ENCODE results near the gene SPARCL1. TPM values are rescaled to one million over a fixed set of nuclear protein-coding genes. Genes with fewer than 3 reads are reported as not detected.
"Not testable (repeated sequence)": the region's sequence is repeated elsewhere in the genome, so short reads cannot be mapped to it uniquely, and the experiment has no call there.

Gene SPARCL1
- polyA plus RNA-seq, 2 of the 4 experiments (the other 2 are of a cell fraction): not detected

DNA sequence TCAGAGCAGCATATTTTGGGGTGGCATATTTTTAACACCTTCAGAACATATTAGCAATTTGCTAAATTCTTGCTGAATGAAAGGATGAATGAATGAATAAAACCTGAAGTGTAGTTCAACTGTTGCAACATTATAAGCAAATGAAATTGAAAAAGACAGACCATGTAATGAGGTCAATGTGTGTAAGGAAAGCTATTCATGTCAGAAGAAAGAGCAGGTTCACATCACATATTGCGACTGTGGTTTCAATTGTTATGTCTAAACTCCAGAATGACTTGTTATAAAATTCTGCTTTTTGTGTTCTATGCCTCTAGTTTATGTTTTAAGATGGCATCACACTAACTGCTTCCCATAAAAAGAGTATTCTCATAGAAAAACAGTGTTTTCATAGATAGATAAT lies 46.2 kb upstream of the SPARCL1 start:
- 97% methylated on average over 1 of the region's 1 CpG for WGBS (ENCODE audit: missing lambda C conversion rate)
- Histone ChIP-seq H3K4me3 (no peak overlapping the region), H3K9me3 (no peaks in the 10 kb centered on the region), H3K4me1 (no peaks in the 10 kb centered on the region), H3K27ac (no peak overlapping the region), H3K4me2 (no peak overlapping the region)
- TF ChIP-seq CBX8 (IDR thresholded peaks at IDR 0.05): no peak
- TF ChIP-seq EHF (CRISPR knock-in tag; IDR thresholded peaks at IDR 0.05): no peak
- no peak for TF ChIP-seq ZFP36 (IDR thresholded peaks at IDR 0.05; ENCODE audit: borderline replicate concordance, partially characterized antibody)
- TF ChIP-seq CHD4 (IDR thresholded peaks at IDR 0.05; ENCODE audit: borderline replicate concordance): no peak
- TF ChIP-seq, protein P1, sequence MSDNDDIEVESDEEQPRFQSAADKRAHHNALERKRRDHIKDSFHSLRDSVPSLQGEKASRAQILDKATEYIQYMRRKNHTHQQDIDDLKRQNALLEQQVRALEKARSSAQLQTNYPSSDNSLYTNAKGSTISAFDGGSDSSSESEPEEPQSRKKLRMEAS (IDR thresholded peaks at IDR 0.05): no peak
- TF ChIP-seq KDM5A (IDR thresholded peaks at IDR 0.05): no peak
- TF ChIP-seq FOSL2 (IDR thresholded peaks at IDR 0.05): no peak
- no peak for TF ChIP-seq FOSL2 (CRISPR knock-in tag; IDR thresholded peaks at IDR 0.05)
- no peak for TF ChIP-seq TFCP2L1 (CRISPR knock-in tag; IDR thresholded peaks at IDR 0.05)
- TF ChIP-seq, protein P2, sequence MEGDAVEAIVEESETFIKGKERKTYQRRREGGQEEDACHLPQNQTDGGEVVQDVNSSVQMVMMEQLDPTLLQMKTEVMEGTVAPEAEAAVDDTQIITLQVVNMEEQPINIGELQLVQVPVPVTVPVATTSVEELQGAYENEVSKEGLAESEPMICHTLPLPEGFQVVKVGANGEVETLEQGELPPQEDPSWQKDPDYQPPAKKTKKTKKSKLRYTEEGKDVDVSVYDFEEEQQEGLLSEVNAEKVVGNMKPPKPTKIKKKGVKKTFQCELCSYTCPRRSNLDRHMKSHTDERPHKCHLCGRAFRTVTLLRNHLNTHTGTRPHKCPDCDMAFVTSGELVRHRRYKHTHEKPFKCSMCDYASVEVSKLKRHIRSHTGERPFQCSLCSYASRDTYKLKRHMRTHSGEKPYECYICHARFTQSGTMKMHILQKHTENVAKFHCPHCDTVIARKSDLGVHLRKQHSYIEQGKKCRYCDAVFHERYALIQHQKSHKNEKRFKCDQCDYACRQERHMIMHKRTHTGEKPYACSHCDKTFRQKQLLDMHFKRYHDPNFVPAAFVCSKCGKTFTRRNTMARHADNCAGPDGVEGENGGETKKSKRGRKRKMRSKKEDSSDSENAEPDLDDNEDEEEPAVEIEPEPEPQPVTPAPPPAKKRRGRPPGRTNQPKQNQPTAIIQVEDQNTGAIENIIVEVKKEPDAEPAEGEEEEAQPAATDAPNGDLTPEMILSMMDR (IDR thresholded peaks at IDR 0.05): no peak
- TF ChIP-seq EP300 (IDR thresholded peaks at IDR 0.05): no peak
- no peak for TF ChIP-seq ESRRA (IDR thresholded peaks at IDR 0.05; ENCODE audit: borderline replicate concordance, low read length)
- ATAC-seq (no peak), FAIRE-seq (no peak), DNase-seq (ENCODE audit: low read depth in 1 of 2, low spot score in 1 of 2) (no peak)
- POLR2A ChIA-PET: no interaction called here
- CTCF ChIA-PET: no interaction called here

DNA sequence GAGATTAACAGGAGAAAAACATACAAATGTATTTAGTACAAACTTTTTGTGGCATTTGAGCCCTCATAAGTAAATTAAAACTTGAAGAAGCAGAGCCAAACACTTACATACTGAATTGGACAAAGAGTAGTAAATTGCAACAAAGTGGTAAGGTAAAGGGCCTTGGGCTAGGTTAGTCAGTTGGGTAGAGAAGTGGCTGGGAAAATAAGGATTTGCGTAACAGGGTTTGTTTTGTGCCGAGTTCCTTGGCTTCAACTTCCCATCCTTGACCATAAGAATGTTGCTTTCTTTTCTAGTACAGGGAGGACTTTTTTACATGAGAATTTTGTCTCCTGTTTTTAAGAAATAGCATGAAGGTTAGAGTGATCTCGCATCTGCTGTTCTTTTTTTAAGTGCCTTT lies 45.8 kb upstream of the SPARCL1 start:
- no peak for TF ChIP-seq HDAC2 (IDR thresholded peaks at IDR 0.05)
- no peak for TF ChIP-seq RFX5 (IDR thresholded peaks at IDR 0.05)
- no peak for TF ChIP-seq FOXS1 (CRISPR knock-in tag; IDR thresholded peaks at IDR 0.05)
- FAIRE-seq (no peak), DNase-seq (ENCODE audit: low read depth in 1 of 2, low spot score in 1 of 2) (no peak), ATAC-seq (no peak)
- Histone ChIP-seq H3K4me1 (no peaks in the 10 kb centered on the region), H3K27ac (no peak overlapping the region), H3K4me2 (no peak overlapping the region), H3K4me3 (no peak overlapping the region), H3K9me3 (no peaks in the 10 kb centered on the region)
- ChIA-PET POLR2A (no interaction called here), CTCF (no interaction called here)
- 50% methylated on average over 3 of the region's 3 CpGs for WGBS (ENCODE audit: missing lambda C conversion rate)

DNA sequence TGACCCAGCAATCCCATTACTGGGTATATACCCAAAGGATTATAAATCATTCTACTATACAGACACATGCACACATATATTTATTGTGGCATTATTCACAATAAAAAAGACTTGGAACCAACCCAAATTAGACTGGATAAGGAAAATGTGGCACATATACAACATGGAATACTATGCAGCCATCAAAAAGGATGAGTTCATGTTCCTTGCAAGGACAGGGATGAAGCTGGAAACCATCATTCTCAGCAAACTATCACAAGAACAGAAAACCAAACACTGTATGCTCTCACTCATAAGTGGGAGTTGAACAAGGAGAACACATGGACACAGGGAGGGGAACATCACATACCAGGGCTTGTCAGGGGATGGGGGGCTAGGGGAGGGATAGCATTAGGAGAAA lies 45.2 kb upstream of the SPARCL1 start:
- H3K4me1 ChIP-seq; H3K9me3 ChIP-seq; POLR2A ChIA-PET; FAIRE-seq; H3K4me3 ChIP-seq; H3K4me2 ChIP-seq; H3K27ac ChIP-seq; DNase-seq (ENCODE audit: low read depth in 1 of 2, low spot score in 1 of 2); ATAC-seq; CTCF ChIA-PET: not testable (repeated sequence)

DNA sequence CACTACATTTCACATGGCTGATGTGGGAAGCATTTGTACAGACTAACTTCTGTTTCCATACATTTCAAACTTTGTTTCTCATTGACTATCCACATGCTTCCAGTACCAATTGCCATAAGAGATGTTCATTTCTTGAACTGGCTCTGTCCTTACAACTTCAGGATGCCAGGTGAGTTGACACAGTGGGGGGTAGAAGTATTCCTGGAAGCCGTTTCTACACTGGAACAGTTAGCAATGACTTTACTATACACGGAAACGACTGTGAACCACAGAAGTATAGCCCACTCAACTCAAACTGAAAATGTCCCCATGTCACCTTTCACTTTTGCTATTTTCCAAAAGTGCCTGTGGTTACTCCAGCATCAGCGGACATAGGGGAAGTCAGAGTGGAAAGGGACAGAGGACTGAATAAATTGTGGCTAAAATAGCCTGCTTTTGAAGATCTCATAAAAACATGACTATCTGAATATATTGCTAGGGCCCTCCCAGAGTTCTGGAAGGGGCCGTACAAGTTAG lies 41.2 kb upstream of the SPARCL1 start:
- Histone ChIP-seq H3K9me3 (no peaks in the 10 kb centered on the region), H3K4me2 (no peak overlapping the region), H3K4me3 (no peak overlapping the region), H3K27ac (no peak overlapping the region), H3K4me1 (peaks cover 14% of the 10 kb centered on the region; the same call in 2 of the 3 replicates)
- no peak for DNase-seq (ENCODE audit: low read depth in 1 of 2, low spot score in 1 of 2)
- WGBS (ENCODE audit: missing lambda C conversion rate): 61% methylated on average over 5 of the region's 5 CpGs
- FAIRE-seq: no peak
- no peak for ATAC-seq
- CTCF ChIA-PET: no interaction called here
- POLR2A ChIA-PET: no interaction called here
- TF ChIP-seq, protein P3, sequence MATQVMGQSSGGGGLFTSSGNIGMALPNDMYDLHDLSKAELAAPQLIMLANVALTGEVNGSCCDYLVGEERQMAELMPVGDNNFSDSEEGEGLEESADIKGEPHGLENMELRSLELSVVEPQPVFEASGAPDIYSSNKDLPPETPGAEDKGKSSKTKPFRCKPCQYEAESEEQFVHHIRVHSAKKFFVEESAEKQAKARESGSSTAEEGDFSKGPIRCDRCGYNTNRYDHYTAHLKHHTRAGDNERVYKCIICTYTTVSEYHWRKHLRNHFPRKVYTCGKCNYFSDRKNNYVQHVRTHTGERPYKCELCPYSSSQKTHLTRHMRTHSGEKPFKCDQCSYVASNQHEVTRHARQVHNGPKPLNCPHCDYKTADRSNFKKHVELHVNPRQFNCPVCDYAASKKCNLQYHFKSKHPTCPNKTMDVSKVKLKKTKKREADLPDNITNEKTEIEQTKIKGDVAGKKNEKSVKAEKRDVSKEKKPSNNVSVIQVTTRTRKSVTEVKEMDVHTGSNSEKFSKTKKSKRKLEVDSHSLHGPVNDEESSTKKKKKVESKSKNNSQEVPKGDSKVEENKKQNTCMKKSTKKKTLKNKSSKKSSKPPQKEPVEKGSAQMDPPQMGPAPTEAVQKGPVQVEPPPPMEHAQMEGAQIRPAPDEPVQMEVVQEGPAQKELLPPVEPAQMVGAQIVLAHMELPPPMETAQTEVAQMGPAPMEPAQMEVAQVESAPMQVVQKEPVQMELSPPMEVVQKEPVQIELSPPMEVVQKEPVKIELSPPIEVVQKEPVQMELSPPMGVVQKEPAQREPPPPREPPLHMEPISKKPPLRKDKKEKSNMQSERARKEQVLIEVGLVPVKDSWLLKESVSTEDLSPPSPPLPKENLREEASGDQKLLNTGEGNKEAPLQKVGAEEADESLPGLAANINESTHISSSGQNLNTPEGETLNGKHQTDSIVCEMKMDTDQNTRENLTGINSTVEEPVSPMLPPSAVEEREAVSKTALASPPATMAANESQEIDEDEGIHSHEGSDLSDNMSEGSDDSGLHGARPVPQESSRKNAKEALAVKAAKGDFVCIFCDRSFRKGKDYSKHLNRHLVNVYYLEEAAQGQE (IDR thresholded peaks at IDR 0.05): no peak
- TF ChIP-seq ZNF302 (CRISPR knock-in tag; IDR thresholded peaks at IDR 0.05) (no peak), RNF2 (IDR thresholded peaks at IDR 0.05; ENCODE audit: borderline replicate concordance, low read depth) (no peak), NFE2L2 (conservative IDR thresholded peaks at IDR 0.05; ENCODE audit: low read length) (no peak), RAD21 (conservative IDR thresholded peaks at IDR 0.05 in 1 of 2, IDR thresholded peaks at IDR 0.05 in 1 of 2) (no peak), RFX5 (IDR thresholded peaks at IDR 0.05) (no peak), EHMT2 (IDR thresholded peaks at IDR 0.05; ENCODE audit: low read depth) (no peak), KDM5A (IDR thresholded peaks at IDR 0.05) (no peak), CHD2 (IDR thresholded peaks at IDR 0.05; ENCODE audit: low read length, partially characterized antibody) (no peak), RCOR1 (IDR thresholded peaks at IDR 0.05; ENCODE audit: low read depth, low read length) (no peak), FOSB (CRISPR knock-in tag; IDR thresholded peaks at IDR 0.05) (no peak), EP300 (IDR thresholded peaks at IDR 0.05) (no peak)
- TF ChIP-seq, protein P4, sequence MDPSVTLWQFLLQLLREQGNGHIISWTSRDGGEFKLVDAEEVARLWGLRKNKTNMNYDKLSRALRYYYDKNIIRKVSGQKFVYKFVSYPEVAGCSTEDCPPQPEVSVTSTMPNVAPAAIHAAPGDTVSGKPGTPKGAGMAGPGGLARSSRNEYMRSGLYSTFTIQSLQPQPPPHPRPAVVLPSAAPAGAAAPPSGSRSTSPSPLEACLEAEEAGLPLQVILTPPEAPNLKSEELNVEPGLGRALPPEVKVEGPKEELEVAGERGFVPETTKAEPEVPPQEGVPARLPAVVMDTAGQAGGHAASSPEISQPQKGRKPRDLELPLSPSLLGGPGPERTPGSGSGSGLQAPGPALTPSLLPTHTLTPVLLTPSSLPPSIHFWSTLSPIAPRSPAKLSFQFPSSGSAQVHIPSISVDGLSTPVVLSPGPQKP (IDR thresholded peaks at IDR 0.05; ENCODE audit: low read depth, low read length): no peak
- TF ChIP-seq, protein P5, sequence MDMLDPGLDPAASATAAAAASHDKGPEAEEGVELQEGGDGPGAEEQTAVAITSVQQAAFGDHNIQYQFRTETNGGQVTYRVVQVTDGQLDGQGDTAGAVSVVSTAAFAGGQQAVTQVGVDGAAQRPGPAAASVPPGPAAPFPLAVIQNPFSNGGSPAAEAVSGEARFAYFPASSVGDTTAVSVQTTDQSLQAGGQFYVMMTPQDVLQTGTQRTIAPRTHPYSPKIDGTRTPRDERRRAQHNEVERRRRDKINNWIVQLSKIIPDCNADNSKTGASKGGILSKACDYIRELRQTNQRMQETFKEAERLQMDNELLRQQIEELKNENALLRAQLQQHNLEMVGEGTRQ (IDR thresholded peaks at IDR 0.05): no peak

Measured in A549 (cell line).